Activated naive CD8-positive, alpha-beta T cell treated with anti-CD3 and anti-CD28 coated beads, Interleukin-2, amount 50 U/mL, for 16 hours (primary cell): Measurements from ENCODE around the gene ADAMTS17.

Experiments used
- DNase-seq: peaks from one replicate; pipeline ENCODE4 v3.0.0-alpha.2; 2020; ENCODE audit warnings: low read depth, low spot score

Gene ADAMTS17

DNA sequence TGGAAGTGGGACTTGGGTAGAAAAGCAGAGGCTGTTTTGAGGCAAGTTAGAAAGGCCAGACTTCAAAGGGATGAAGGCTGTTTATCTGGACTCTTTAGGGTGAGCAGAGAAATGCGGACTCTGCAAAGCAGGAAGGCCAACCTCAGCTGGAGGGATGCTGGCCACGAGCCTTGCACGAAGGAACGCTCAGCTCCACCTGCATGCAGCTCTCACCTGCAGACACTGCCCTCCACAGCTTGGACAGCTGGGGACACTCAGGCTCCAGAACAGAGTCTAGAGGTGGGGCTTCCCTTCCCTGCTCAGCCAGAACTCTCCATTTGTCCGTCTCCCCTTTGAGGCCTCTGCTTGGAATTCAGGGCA, 229.7 kb downstream of the ADAMTS17 start:
- DNase-seq, result no peak

DNA sequence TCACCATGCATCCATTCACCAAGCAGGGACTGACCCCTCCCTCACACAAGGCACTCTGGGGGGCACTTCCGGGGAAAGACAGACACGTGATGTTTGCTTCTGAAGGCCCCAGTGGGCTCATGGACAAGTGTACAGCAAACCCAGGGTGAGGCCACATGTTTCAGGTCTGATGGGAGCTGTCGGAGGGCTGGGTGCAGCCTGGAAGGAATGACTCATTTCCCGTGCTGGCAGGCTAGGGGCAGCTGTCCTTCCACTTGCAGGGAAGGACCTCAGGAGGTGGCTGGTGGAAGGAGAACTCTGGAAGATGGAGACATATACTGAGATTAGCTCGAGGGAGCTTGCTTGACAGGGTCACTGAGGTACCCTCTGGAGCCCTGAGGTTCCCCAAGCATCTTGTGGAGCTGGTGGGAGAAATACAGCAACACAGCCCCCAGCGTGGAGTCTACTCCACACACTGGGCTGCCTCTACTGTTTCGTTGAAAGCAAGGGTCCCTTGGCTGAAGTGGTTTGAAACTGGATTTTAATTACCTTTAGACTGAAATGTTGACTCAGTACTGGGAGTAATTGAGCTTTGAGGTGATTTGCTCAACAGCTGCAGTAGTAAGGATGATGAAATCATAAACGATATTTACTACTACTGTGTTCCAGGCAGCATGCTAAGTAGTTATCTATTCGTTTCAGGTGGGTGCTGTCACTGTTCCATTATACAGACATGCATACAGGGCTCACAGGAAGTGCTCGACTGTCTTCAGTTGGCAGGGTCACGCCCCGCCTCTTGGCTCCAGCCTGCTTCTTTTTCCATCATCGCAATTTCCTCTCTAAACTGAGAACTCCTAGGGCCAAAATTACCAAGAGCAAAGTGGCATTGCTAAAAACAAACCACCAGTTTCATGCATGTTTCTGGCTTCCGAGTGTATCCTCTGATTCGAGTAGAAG, 230.4 kb downstream of the ADAMTS17 start:
- DNase-seq, result no peak

- no peak for DNase-seq
Observed at GRCh38 chr15:100109486-100110035, 232.2 kb downstream of the ADAMTS17 start.

DNA sequence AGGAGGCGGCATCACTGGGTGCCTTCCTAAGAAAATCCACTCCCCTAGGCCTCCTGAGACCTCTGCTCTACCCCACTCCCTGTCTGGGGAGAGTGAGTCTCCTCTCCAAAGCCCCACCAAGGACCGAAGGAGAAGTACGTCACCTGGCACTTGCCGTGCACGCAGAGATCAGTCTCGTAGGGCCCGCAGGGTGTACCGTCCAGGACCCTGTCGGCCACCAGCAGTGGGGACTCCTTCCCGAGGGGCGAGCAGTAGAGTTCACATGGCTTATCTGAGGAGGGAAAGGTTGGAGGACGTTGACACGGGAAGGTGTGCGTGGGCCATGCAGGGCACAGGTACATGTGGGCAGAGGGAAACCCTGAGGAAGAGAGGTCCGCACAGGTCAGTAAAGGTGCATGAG, 232.9 kb downstream of the ADAMTS17 start:
- DNase-seq, result no peak

DNA sequence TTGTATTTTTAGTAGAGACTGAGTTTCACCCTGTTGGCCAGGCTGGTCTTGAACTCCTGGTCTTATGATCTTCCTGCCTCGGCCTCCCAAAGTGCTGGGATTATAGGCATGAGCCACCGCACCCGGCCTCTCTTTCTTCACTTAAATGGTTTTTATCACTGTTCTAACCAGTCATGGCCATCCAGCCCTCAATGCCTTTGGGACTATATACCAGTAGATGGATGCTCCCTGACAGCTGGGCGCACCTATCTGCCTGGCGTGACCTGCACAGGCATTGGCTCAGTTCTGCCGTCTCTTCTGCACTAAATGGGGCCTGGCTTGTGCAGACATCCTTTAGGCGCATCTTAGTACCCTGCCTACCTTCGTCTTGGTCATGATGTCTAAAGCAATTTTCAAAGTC, 233.4 kb downstream of the ADAMTS17 start:
- DNase-seq, result no peak

GRCh38 chr15:100107606-100108225, 234.1 kb downstream of the ADAMTS17 start:
- no peak for DNase-seq

- DNase-seq, result no peak
Observed at GRCh38 chr15:100107151-100107550, 234.6 kb downstream of the ADAMTS17 start.

GRCh38 chr15:100106732-100107131, 235.0 kb downstream of the ADAMTS17 start:
- DNase-seq, result no peak

- DNase-seq, result no peak
Observed at GRCh38 chr15:100105101-100105500, 236.7 kb downstream of the ADAMTS17 start.

GRCh38 chr15:100104245-100104644, 237.5 kb downstream of the ADAMTS17 start:
- no peak for DNase-seq

- DNase-seq, result no peak
Observed at GRCh38 chr15:100103828-100104227, 237.9 kb downstream of the ADAMTS17 start.

DNA sequence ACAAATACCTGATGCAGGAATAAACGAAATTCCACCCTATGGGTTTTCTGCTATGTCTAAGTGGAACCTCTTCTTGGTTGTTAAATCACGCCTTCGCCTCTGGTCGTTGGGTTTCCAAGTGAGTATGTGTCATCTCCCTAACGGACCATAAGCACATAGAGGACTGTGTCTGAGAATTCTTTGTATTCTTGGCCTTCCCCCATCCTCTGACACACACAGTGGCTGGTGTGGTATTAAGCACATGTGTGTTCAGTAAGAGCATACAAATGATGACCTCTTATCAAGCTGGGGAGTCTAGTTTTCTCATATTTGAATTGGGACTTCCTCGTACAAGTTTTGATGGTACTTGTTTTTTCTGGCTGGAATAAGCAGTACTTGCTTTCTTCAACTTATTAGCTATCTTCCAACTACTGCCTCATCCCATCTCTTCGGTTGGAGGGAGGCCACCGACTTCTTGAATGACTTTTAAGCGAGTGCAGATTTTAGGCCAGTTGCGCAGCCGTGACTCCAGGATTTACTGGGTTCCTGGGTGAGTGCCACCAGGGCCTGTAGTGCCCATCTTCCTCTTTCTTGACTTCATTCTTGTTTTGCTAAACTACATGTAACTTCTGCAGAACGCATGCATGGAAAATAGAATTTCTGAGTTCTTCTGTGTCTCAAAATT, 240.2 kb downstream of the ADAMTS17 start:
- DNase-seq, result no peak

DNA sequence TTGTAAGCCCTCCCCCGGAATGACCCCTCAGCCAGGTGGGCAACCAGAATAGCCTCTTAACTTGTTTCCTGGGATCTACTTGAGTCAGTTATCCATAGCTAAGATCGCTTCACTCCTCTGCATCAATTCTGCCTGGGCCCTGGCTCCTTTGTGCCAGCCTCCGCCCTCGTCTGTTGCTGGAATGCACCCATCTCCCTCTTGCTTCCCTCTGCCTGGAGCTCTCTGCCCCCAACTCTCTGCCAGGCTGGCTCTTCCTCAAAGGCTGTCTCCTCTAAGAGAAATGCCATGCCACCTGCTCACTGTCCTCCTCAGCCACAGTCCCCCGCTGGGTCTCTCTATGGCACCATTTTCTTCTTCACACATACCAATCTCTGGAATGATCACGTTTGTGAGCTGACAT, 240.8 kb downstream of the ADAMTS17 start:
- no peak for DNase-seq

- no peak for DNase-seq
Observed at GRCh38 chr15:100099976-100100375, 241.8 kb downstream of the ADAMTS17 start.

GRCh38 chr15:100098705-100099104, 243.1 kb downstream of the ADAMTS17 start:
- no peak for DNase-seq

DNA sequence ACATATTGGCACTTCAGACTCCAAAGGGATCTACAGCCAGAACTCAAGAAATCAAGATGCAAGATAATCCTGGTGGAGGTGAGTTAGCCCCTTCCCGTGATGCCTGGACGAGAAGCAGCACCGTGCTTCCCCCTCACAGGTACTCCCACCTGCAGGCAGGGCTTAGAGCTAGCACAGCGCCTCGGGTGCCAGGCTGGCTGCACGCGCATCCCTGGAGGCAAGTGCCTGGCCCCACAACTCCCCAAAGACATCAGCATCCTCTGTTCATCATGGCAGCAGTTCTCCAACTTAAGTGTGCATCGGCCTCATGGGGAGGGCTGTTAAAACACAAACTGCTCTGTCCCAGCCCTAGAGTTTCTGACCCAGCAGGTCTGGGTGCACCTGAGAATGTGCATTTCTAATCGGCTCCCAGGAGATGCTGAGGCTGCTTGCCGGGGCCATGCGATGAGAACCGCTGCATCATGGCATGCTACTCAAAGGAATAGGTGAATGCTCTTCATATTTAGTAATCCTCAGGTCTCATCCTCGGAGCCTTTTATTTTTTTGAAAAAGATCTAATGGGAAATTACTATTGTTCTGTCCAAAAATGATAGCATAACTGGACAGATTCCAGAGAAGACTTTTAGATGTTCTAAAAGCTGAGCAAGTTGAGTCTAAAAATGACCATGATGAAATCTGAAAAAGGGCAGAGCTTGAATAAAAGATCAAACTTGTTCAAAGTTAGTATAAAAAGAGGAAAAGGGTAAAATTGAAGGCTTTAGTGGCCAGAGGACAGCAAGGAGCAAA, 244.2 kb downstream of the ADAMTS17 start:
- no peak for DNase-seq

- no peak for DNase-seq
Observed at GRCh38 chr15:100096700-100097099, 245.1 kb downstream of the ADAMTS17 start.

- DNase-seq, result no peak
Observed at GRCh38 chr15:100096248-100096600, 245.6 kb downstream of the ADAMTS17 start.

DNA sequence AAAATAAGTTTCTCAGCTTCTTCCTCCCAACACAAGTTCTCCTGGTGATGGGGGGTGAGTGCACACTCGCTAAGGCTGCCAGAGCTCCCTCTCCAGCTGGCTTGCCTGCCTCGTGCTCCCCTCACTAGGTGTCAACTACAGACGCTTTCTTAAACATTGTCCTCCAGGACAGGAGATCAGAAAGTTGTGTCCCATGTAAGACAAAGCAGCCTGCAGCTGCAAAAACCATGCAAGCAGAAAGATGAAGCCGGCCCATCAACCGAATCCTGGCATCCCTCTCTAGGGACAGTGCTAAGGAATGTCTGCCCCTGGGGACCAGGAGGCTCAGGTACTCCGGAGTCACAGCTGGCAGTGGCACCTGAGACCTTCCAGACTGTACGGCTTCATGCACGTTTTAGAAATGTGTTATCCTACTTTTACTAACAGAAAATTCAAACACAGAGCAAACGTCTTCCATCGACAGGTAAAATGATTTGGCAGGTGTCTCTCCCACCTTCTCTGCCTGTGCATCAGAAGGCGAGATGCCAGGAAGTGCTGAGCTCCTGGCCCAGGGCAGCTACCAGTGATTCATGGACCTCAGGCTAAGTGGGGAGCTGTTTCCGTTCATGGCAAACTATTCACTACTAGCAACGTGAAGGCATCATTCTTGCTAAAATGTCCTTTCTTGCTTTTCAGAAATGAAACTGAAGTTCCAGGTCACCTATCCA, 246.1 kb downstream of the ADAMTS17 start:
- no peak for DNase-seq

- DNase-seq, result no peak
Observed at GRCh38 chr15:100094127-100094510, 247.7 kb downstream of the ADAMTS17 start.
